ENCODE measurements around the gene CHST10. TPM values are rescaled to one million over a fixed set of nuclear protein-coding genes. Genes with fewer than 3 reads are reported as not detected.

CHST10 gene
- total RNA-seq, 1 experiment from 2014 or later, result not detected

DNA sequence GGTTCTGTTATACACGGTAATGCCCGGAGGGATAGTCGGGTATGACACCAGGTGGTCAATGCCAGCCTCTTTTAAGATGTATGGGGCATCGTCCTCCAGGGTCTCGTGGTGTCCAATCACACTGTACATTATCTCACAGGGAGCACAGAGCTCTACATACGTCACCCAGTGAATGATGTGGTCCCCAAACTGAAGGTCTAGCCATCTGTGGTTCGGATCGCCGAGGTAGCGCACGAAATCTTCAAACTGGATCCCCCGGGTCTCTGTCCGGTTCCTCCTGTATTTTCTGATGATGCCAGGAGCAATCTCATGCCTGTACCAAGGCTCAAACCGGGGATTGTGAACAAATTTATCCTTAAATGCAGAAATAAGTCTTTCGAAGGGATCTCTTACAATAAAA is 24.1 kb downstream of the CHST10 start:
- no peaks in the 10 kb centered on the region for H3K9me3 Mint-ChIP-seq (ENCODE audit: unreplicated experiment)
- no peaks in the 10 kb centered on the region for H3K4me1 ChIP-seq
- no TSS peak for BruUV-seq (replicated peaks)
- intact Hi-C loops (cut with micrococcal nuclease; ENCODE audit: unreplicated experiment), result no loop called here
- no peaks in the 10 kb centered on the region for H3K36me3 Mint-ChIP-seq (ENCODE audit: insufficient read depth, unreplicated experiment)
- H3K4me1 Mint-ChIP-seq (ENCODE audit: low read depth, unreplicated experiment), result no peaks in the 10 kb centered on the region
- ChIA-PET CTCF (no interaction called here), POLR2A (no interaction called here)
- no peak overlapping the region for H3K27ac Mint-ChIP-seq (ENCODE audit: unreplicated experiment)
- H3K27me3 Mint-ChIP-seq (ENCODE audit: insufficient read depth, unreplicated experiment), result peaks cover 32% of the 10 kb centered on the region
- no peaks in the 10 kb centered on the region for H3K9me3 ChIP-seq
- TF ChIP-seq, protein P1, sequence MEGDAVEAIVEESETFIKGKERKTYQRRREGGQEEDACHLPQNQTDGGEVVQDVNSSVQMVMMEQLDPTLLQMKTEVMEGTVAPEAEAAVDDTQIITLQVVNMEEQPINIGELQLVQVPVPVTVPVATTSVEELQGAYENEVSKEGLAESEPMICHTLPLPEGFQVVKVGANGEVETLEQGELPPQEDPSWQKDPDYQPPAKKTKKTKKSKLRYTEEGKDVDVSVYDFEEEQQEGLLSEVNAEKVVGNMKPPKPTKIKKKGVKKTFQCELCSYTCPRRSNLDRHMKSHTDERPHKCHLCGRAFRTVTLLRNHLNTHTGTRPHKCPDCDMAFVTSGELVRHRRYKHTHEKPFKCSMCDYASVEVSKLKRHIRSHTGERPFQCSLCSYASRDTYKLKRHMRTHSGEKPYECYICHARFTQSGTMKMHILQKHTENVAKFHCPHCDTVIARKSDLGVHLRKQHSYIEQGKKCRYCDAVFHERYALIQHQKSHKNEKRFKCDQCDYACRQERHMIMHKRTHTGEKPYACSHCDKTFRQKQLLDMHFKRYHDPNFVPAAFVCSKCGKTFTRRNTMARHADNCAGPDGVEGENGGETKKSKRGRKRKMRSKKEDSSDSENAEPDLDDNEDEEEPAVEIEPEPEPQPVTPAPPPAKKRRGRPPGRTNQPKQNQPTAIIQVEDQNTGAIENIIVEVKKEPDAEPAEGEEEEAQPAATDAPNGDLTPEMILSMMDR (IDR thresholded peaks at IDR 0.05; ENCODE audit: insufficient read depth in 1 of 2, low read depth in 1 of 2, low read length in 1 of 2, severe bottlenecking in 1 of 2, unreplicated experiment in 1 of 2), result no peak
- H3K4me3 ChIP-seq (ENCODE audit: low read depth, low read length), result no peak overlapping the region
- no peaks in the 10 kb centered on the region for H3K36me3 ChIP-seq (ENCODE audit: control insufficient read depth, insufficient read depth, low read length)
- no peak for DNase-seq
- H3K4me3 Mint-ChIP-seq (ENCODE audit: unreplicated experiment), result no peak overlapping the region
- no peaks in the 10 kb centered on the region; the same call in 1 of the 2 replicates for H3K27me3 ChIP-seq (replicated peaks; ENCODE audit: control insufficient read depth, insufficient read depth, low read length)

DNA sequence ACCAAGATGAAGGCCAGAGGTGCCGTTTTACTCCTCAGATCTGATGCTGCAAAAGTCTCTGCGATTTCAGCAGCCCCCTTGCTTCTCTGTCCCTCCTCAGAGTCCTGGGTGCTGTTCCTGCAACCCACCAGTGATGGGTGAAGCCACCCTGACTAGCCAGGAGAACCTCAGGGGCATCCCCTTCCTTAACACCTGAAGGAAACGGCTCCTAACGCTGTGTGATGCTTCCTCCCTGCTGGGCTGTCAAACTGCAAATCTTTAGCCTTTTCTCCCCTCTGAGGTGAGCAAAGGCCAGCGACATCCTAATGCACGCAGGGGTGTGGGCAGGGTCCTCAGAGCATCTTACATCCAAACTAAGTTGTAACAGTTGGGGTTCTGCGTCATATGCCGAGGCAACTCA is 24.8 kb downstream of the CHST10 start:
- H3K27me3 Mint-ChIP-seq (ENCODE audit: insufficient read depth, unreplicated experiment), result peaks cover 37% of the 10 kb centered on the region
- Histone ChIP-seq H3K36me3 (ENCODE audit: control insufficient read depth, insufficient read depth, low read length) (no peaks in the 10 kb centered on the region), H3K4me1 (no peaks in the 10 kb centered on the region), H3K27me3 (replicated peaks; ENCODE audit: control insufficient read depth, insufficient read depth, low read length) (no peaks in the 10 kb centered on the region; the same call in 1 of the 2 replicates), H3K4me3 (ENCODE audit: low read depth, low read length) (no peak overlapping the region), H3K9me3 (no peaks in the 10 kb centered on the region)
- CTCF ChIA-PET, result no interaction called here
- H3K27ac Mint-ChIP-seq (ENCODE audit: unreplicated experiment), result no peak overlapping the region
- no peak overlapping the region for H3K4me3 Mint-ChIP-seq (ENCODE audit: unreplicated experiment)
- POLR2A ChIA-PET, result no interaction called here
- intact Hi-C loops (cut with micrococcal nuclease; ENCODE audit: unreplicated experiment), result no loop called here
- no peaks in the 10 kb centered on the region for H3K9me3 Mint-ChIP-seq (ENCODE audit: unreplicated experiment)
- BruUV-seq (replicated peaks), result no TSS peak
- H3K36me3 Mint-ChIP-seq (ENCODE audit: insufficient read depth, unreplicated experiment), result no peaks in the 10 kb centered on the region
- no peak for DNase-seq
- no peaks in the 10 kb centered on the region for H3K4me1 Mint-ChIP-seq (ENCODE audit: low read depth, unreplicated experiment)
- TF ChIP-seq, protein P1 (IDR thresholded peaks at IDR 0.05; ENCODE audit: insufficient read depth in 1 of 2, low read depth in 1 of 2, low read length in 1 of 2, severe bottlenecking in 1 of 2, unreplicated experiment in 1 of 2), result no peak

DNA sequence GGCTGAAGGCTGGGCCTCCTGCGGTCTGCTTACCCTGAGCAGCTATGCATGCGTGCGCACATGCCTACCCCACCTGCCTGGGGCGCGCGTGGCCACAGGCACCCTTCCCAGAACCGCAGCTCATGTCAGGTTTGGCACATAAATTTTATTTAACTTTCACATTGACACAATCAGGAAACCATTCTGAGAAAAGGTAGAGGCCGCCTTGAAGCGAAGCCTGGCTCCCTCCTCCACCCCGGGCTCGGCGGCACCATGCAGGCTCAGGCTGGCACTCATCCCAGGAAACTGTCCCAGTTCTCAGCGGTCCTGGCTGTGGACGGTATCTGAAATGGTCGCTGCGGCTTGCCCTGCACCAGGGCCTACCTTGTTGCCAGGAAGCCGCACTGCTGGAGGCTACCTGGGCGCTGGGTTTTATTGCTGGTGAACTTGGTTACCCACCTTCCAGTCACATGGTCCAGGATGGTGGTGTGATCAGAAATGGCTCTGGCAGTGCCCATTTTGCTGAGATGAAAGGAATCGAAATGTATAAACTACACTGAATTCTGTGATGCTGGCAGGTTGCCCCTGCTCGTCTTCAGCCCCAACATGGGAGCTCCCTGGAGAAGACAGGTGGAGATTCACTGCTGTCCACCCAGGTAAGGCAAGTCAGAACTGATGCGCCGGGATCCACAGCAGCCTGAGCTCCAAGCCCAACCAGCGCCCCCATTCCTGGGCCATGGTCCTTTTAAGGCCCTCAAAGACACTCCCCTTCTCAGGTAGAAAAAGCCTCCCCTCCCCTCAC is 25.5 kb downstream of the CHST10 start:
- Mint-ChIP-seq H3K36me3 (ENCODE audit: insufficient read depth, unreplicated experiment) (no peaks in the 10 kb centered on the region), H3K27ac (ENCODE audit: unreplicated experiment) (no peak overlapping the region), H3K9me3 (ENCODE audit: unreplicated experiment) (no peaks in the 10 kb centered on the region), H3K4me3 (ENCODE audit: unreplicated experiment) (no peak overlapping the region), H3K27me3 (ENCODE audit: insufficient read depth, unreplicated experiment) (peaks cover 40% of the 10 kb centered on the region), H3K4me1 (ENCODE audit: low read depth, unreplicated experiment) (no peaks in the 10 kb centered on the region)
- no peaks in the 10 kb centered on the region; the same call in 1 of the 2 replicates for H3K27me3 ChIP-seq (replicated peaks; ENCODE audit: control insufficient read depth, insufficient read depth, low read length)
- no peaks in the 10 kb centered on the region for H3K9me3 ChIP-seq
- ChIA-PET CTCF (no interaction called here), POLR2A (no interaction called here)
- TF ChIP-seq, protein P1 (IDR thresholded peaks at IDR 0.05; ENCODE audit: insufficient read depth in 1 of 2, low read depth in 1 of 2, low read length in 1 of 2, severe bottlenecking in 1 of 2, unreplicated experiment in 1 of 2), result no peak
- no peak overlapping the region for H3K4me3 ChIP-seq (ENCODE audit: low read depth, low read length)
- intact Hi-C loops (cut with micrococcal nuclease; ENCODE audit: unreplicated experiment), result no loop called here
- H3K36me3 ChIP-seq (ENCODE audit: control insufficient read depth, insufficient read depth, low read length), result no peaks in the 10 kb centered on the region
- no peaks in the 10 kb centered on the region for H3K4me1 ChIP-seq
- no peak for DNase-seq
- no TSS peak for BruUV-seq (replicated peaks)
